K562 (cell line): ENCODE data around the gene SBK1. TPM values are rescaled to one million over a fixed set of nuclear protein-coding genes. Genes with fewer than 3 reads are reported as not detected.

Experiments
- ATAC-seq: fragments of 200-7000 bp; cut with Tn5 transposase; 3 replicates; pipeline ENCODE4 v1.9.1; 2020; ENCODE audit warnings: moderate library complexity
- BruUV-seq: library from RNA; stranded (reverse); fragments of 400-500 nt; replicated peaks from 2 replicates; lab custom pipeline; 2021; lab: Mats Ljungman, UMichigan
- CTCF ChIA-PET: fragments of 300-600 bp; formaldehyde crosslinking; extraction: SDS; loops from one replicate; lab custom pipeline; 2021; ENCODE audit warnings: low intra/inter-chr PET ratio; lab: Yijun Ruan, JAX
- POLR2A ChIA-PET: fragments of 300-600, 350-650 bp; sonication (Branson Sonifier 250); formaldehyde crosslinking; extraction: SDS; loops from one replicate; lab custom pipeline; 2021; ENCODE audit warnings: antibody characterized with exemption, inconsistent platforms; lab: Yijun Ruan, JAX
- DNase-seq, 4 experiments: peaks; one replicate each; pipeline versions ENCODE4 v3.0.0 to v3.0.0-alpha.2; 2011 to 2018; ENCODE audit warnings: low spot score in 3 of 4, mixed read lengths in 3 of 4; ENCODE audit errors: extremely low read depth in 1 of 4
- FAIRE-seq: peaks from 2 replicates; lab custom pipeline; 2011; peaks lifted over from hg19 to GRCh38; lab: Jason Lieb, UNC
- H2AFZ ChIP-seq: 2 replicates; pipeline ENCODE4 v1.6.0; 2011; ENCODE audit warnings: low read depth, low read length, control low read depth, inconsistent platforms
- H3K27ac ChIP-seq: fragments of 200-600 bp; 3 replicates; pipeline ENCODE4 v1.8.0; 2011; ENCODE audit warnings: low read depth, mild to moderate bottlenecking, control low read depth, inconsistent platforms, low read length, moderate library complexity, mixed read lengths; ENCODE audit errors: extremely low read depth
- H3K27me3 ChIP-seq, 2 experiments: fragments of 300-600 bp in 1 of 2; 2 replicates in 1 of 2; 3 replicates in 1 of 2; pipeline versions ENCODE4 v1.6.0 to v1.8.0; 2011; ENCODE audit warnings: inconsistent platforms in 2 of 2, low read length in 2 of 2, mild to moderate bottlenecking in 1 of 2, mixed read lengths in 1 of 2, moderate library complexity in 1 of 2; ENCODE audit not compliant: control insufficient read depth in 2 of 2, insufficient read depth in 2 of 2
- H3K36me3 ChIP-seq: fragments of 300-600 bp; 3 replicates; pipeline ENCODE4 v1.8.0; 2011; ENCODE audit warnings: mild to moderate bottlenecking, low read length, inconsistent platforms; ENCODE audit not compliant: control insufficient read depth, insufficient read depth
- H3K4me1 ChIP-seq, 2 experiments: fragments of 200-600 bp in 1 of 2; replicated peaks in 1 of 2; 2 replicates in 1 of 2; 3 replicates in 1 of 2; pipeline versions ENCODE4 v1.5.1 to v1.8.0; 2011; ENCODE audit warnings: inconsistent platforms in 2 of 2, low read length in 2 of 2, mild to moderate bottlenecking in 1 of 2, mixed read lengths in 1 of 2, moderate library complexity in 1 of 2; ENCODE audit not compliant: control insufficient read depth in 2 of 2, insufficient read depth in 2 of 2
- H3K4me2 ChIP-seq: 2 replicates; pipeline ENCODE4 v1.6.1; 2011; ENCODE audit warnings: low read length, control low read depth, inconsistent platforms, mixed read lengths; ENCODE audit not compliant: insufficient read depth
- H3K4me3 ChIP-seq: fragments of 200-600 bp; sonication (generic), shearing (Covaris generic); 2 replicates; pipeline ENCODE4 v1.5.1; 2016; ENCODE audit warnings: control low read depth, inconsistent platforms
- H3K79me2 ChIP-seq: fragments of 200-600 bp; 3 replicates; pipeline ENCODE4 v1.8.0; 2011; ENCODE audit warnings: low read length, inconsistent platforms; ENCODE audit not compliant: control insufficient read depth, insufficient read depth
- H3K9ac ChIP-seq, 2 experiments: 2 replicates each; pipeline versions ENCODE4 v1.6.0 to v1.6.1; 2011; ENCODE audit warnings: low read depth in 2 of 2, low read length in 2 of 2, control low read depth in 1 of 2, inconsistent platforms in 1 of 2, mild to moderate bottlenecking in 1 of 2, mixed read lengths in 1 of 2; ENCODE audit not compliant: insufficient read depth in 1 of 2
- H3K9me1 ChIP-seq: one replicate; pipeline ENCODE4 v1.6.0; 2011; ENCODE audit warnings: inconsistent platforms, mild to moderate bottlenecking, low read length, moderate library complexity; ENCODE audit not compliant: control insufficient read depth, insufficient read depth
- H3K9me3 ChIP-seq: replicated peaks from 2 replicates; pipeline ENCODE4 v1.5.1; 2011; ENCODE audit warnings: low read depth, low read length, inconsistent platforms; ENCODE audit not compliant: control insufficient read depth, insufficient read depth
- H4K20me1 ChIP-seq: replicated peaks from 2 replicates; pipeline ENCODE4 v1.6.1; 2011; ENCODE audit warnings: low read length, inconsistent platforms, mixed read lengths; ENCODE audit not compliant: control insufficient read depth, insufficient read depth
- CREM ChIP-seq: IDR thresholded peaks from 2 replicates; pipeline ENCODE4 v1.6.1; 2014; ENCODE audit warnings: antibody characterized with exemption, low read depth
- MAZ ChIP-seq, 2 experiments: fragments of 450-650 bp in 1 of 2; sonication (generic) in 1 of 2; formaldehyde crosslinking; IDR thresholded peaks in 1 of 2; conservative IDR thresholded peaks in 1 of 2; 2 replicates each; pipeline versions ENCODE4 v1.4.0 to v1.5.0; 2020; ENCODE audit warnings: mild to moderate bottlenecking in 1 of 2, missing genetic modification reagents in 1 of 2
- MCM7 ChIP-seq, 2 experiments: fragments of 450-650 bp; IDR thresholded peaks; 2 replicates each; pipeline ENCODE4 v1.6.1; 2016 to 2018
- RAD21 ChIP-seq, 2 experiments: fragments of 250-450 bp in 1 of 2; fragments of 450-650 bp in 1 of 2; sonication (Bioruptor Pico) in 1 of 2; formaldehyde crosslinking in 1 of 2; IDR thresholded peaks in 1 of 2; conservative IDR thresholded peaks in 1 of 2; 2 replicates each; pipeline versions ENCODE4 v1.4.0 to v1.8.0; 2020 to 2022; ENCODE audit warnings: mild to moderate bottlenecking in 2 of 2, moderate library complexity in 1 of 2
- RBM14 ChIP-seq: fragments of 200-400 bp; formaldehyde crosslinking; IDR thresholded peaks from 2 replicates; pipeline ENCODE4 v1.6.1; 2018; ENCODE audit warnings: low read depth, mild to moderate bottlenecking, low read length, moderate library complexity, borderline replicate concordance; ENCODE audit not compliant: insufficient read depth
- SMC3 ChIP-seq: conservative IDR thresholded peaks from 2 replicates; pipeline ENCODE4 v1.6.1; 2011; ENCODE audit warnings: low read depth, low read length, improper control_type of control experiment; ENCODE audit not compliant: insufficient read depth
- STAG1 ChIP-seq: sonication (generic); formaldehyde crosslinking; IDR thresholded peaks from 2 replicates; pipeline ENCODE4 v1.5.0; 2020; ENCODE audit warnings: missing genetic modification reagents, borderline replicate concordance
- TFAP4 ChIP-seq: sonication (generic); formaldehyde crosslinking; IDR thresholded peaks from 2 replicates; pipeline ENCODE4 v1.8.0; 2022; ENCODE audit warnings: missing genetic modification reagents, mild to moderate bottlenecking, moderate library complexity, borderline replicate concordance
- ZFP36 ChIP-seq: fragments of 150-350 bp; IDR thresholded peaks from 2 replicates; pipeline ENCODE4 v1.6.1; 2018; ENCODE audit warnings: low read length, low read depth; ENCODE audit not compliant: partially characterized antibody
- ZNF507 ChIP-seq: conservative IDR thresholded peaks from 2 replicates; pipeline ENCODE4 v1.6.1; 2017; ENCODE audit warnings: missing genetic modification characterization, missing compliant biosample characterization
- WGBS: fragments of 100-300 bp; shearing (Covaris generic); methylation state at CpG from one replicate; pipeline ENCODE4 v1.1.6; 2016; ENCODE audit warnings: low coverage, mixed read lengths; ENCODE audit not compliant: insufficient coverage; ENCODE audit errors: missing lambda C conversion rate; 5-methylcytosine and 5-hydroxymethylcytosine counted together
- in situ Hi-C: fragments of 300-500 bp; cut with MboI; formaldehyde crosslinking; loops from 4 replicates; pipeline ENCODE4 v1.15.0; 2018; ENCODE audit warnings: inconsistent platforms, mixed read lengths
- intact Hi-C: fragments of 100-400 bp; cut with micrococcal nuclease; formaldehyde crosslinking; loops from 2 replicates; pipeline ENCODE4 v1.14.2; 2022
- polyA plus RNA-seq, 8 experiments: library from polyadenylated mRNA; depleted of rRNA in 4 of 8; stranded (reverse) in 5 of 8; unstranded in 3 of 8; fragments of >200 nt; fragmentation: Nextera tagmentation in 2 of 8; fragmentation: Illumina TruSeq in 1 of 8; extraction: Ambion mirVana in 2 of 8; extraction: Trizol in 1 of 8; gene quantifications; 2 replicates each; pipeline versions ENCODE4 v1.2.1 to v1.2.3, GENCODE V29; 2011 to 2014; ENCODE audit warnings: inconsistent platforms in 1 of 8, missing spikeins in 1 of 8
- total RNA-seq, 7 experiments: library from RNA; depleted of rRNA in 6 of 7; stranded (reverse); fragments of >200 nt in 6 of 7; fragmentation: Illumina TruSeq in 2 of 7; extraction: Trizol in 2 of 7; gene quantifications; 2 replicates each; pipeline versions ENCODE4 v1.2.1 to v1.2.3, GENCODE V29; 2011 to 2021; ENCODE audit warnings: low replicate concordance in 1 of 7
- TF ChIP-seq, protein P1 (sequence below), 2 experiments: fragments of 450-650 bp; formaldehyde crosslinking in 1 of 2; IDR thresholded peaks; 2 replicates each; pipeline versions ENCODE4 v1.4.0 to v1.6.1; 2014 to 2020; ENCODE audit warnings: mild to moderate bottlenecking in 2 of 2, borderline replicate concordance in 1 of 2, low read depth in 1 of 2

The SBK1 gene
- total and polyA plus RNA-seq, 9 of the 15 experiments (the other 6 are each of a cell fraction or from before 2014, with no cell fraction given) = 0.01 to 0.07 (median 0.03) TPM; not detected in 6

DNA sequence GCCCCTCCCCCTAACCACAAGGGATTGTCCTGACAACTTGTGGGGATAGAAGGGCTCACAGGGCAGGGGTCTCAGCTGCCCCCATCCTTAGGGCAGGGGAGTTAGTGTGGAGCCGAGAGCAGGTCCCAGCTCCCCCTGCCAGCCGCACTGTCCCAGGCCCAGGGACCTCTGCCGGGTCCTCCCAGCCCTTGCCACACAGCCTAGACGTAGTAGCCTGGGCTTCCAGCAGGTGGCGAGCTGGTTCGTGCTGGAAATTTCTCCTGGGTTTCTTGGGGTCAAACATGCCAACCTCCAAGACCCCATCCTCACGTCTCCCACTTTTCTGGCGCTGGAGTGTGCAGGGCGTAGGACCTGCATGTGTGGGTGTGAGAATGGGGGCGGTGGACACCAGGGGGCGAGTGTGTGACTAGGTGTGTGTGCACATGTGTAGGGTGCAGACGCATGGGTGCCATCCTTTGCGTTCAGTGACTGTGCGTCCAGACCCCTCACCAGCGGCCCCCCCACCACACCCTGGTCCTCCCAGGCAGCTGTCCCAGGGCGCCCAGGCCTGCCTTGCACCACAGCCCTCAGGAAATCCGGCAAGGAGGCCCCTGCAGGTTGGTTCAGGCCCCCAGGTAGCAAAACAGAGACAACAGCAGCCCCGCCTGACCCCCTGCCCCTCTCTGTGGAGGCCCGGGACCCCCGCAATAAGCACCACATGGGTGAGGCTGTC, 29.5 kb downstream of the SBK1 start:
- CTCF ChIA-PET = interaction anchor here (0.6 to 2.2 kb wide), 4 partner anchors 227 to 626 kb away, joined by 3 to 13 read pairs (median 5); no protein-coding TSS in a partner anchor
- Histone ChIP-seq H3K27ac (no peak overlapping the region), H3K27me3 (peaks cover 0 to 17% of the 10 kb centered on the region in 2 experiments; a peak in 2 of 5 replicates), H3K4me3 (no peak overlapping the region), H3K4me2 (no peak overlapping the region), H3K36me3 (no peaks in the 10 kb centered on the region), H3K9me3 (no peaks in the 10 kb centered on the region), H2AFZ (no peak overlapping the region), H4K20me1 (peaks cover 7% of the 10 kb centered on the region), H3K4me1 (peaks cover 0 to 35% of the 10 kb centered on the region in 2 experiments; a peak in 2 of 5 replicates), H3K9me1 (no peaks in the 10 kb centered on the region), H3K9ac (no peak overlapping the region), H3K79me2 (no peaks in the 10 kb centered on the region)
- 6% methylated on average over 16 of the region's 20 CpGs for WGBS
- POLR2A ChIA-PET = interaction anchor here (0.6 kb wide), 1 partner anchor 17 kb away, joined by 3 read pairs; no protein-coding TSS in a partner anchor
- DNase-seq = peak; percentile 50 to 61 (median 58)
- BruUV-seq = no TSS peak
- intact Hi-C loops (no loop called here), in situ Hi-C loops (no loop called here)
- ATAC-seq = peak; percentile 83
- peak; percentile 82 for FAIRE-seq
- TF ChIP-seq, protein P1, sequence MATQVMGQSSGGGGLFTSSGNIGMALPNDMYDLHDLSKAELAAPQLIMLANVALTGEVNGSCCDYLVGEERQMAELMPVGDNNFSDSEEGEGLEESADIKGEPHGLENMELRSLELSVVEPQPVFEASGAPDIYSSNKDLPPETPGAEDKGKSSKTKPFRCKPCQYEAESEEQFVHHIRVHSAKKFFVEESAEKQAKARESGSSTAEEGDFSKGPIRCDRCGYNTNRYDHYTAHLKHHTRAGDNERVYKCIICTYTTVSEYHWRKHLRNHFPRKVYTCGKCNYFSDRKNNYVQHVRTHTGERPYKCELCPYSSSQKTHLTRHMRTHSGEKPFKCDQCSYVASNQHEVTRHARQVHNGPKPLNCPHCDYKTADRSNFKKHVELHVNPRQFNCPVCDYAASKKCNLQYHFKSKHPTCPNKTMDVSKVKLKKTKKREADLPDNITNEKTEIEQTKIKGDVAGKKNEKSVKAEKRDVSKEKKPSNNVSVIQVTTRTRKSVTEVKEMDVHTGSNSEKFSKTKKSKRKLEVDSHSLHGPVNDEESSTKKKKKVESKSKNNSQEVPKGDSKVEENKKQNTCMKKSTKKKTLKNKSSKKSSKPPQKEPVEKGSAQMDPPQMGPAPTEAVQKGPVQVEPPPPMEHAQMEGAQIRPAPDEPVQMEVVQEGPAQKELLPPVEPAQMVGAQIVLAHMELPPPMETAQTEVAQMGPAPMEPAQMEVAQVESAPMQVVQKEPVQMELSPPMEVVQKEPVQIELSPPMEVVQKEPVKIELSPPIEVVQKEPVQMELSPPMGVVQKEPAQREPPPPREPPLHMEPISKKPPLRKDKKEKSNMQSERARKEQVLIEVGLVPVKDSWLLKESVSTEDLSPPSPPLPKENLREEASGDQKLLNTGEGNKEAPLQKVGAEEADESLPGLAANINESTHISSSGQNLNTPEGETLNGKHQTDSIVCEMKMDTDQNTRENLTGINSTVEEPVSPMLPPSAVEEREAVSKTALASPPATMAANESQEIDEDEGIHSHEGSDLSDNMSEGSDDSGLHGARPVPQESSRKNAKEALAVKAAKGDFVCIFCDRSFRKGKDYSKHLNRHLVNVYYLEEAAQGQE (IDR thresholded peaks at IDR 0.05; ENCODE audit: borderline replicate concordance) = 0 out of 2 replicates have a peak, but pooled peaks have one; percentile 26
- TF ChIP-seq, protein P1 (CRISPR knock-in tag; IDR thresholded peaks at IDR 0.05; ENCODE audit: low read depth) = no peak
- TF ChIP-seq RAD21 (CRISPR knock-in tag; conservative IDR thresholded peaks at IDR 0.05 in 1 of 2, IDR thresholded peaks at IDR 0.05 in 1 of 2) = peak in 1 of 2 experiments; percentile 54; a peak in 3 of 4 replicates
- TF ChIP-seq SMC3 = peak; percentile 25; the same call in 1 of the 2 replicates
- TF ChIP-seq CREM = peak; percentile 48
- peak; percentile 46; the same call in 1 of the 2 replicates for TF ChIP-seq TFAP4 (CRISPR knock-in tag)
- no peak for TF ChIP-seq ZNF507 (tag)
- TF ChIP-seq ZFP36 = peak; percentile 71
- TF ChIP-seq MCM7 (IDR thresholded peaks at IDR 0.05) = no peak
- TF ChIP-seq STAG1 (CRISPR knock-in tag) = peak; percentile 66; the same call in 1 of the 2 replicates
- TF ChIP-seq RBM14 = no peak
- TF ChIP-seq MAZ (CRISPR knock-in tag; conservative IDR thresholded peaks at IDR 0.05 in 1 of 2, IDR thresholded peaks at IDR 0.05 in 1 of 2) = no peak
